HEK293 (cell line): ENCODE results near the gene CKS1B.

Experiments used
- GLIS1 ChIP-seq: fragments of 450-650 bp; formaldehyde crosslinking; IDR thresholded peaks from 2 replicates; pipeline ENCODE4 v1.5.1; 2016; ENCODE audit warnings: missing biosample characterization, missing genetic modification characterization
- HOXC10 ChIP-seq: sonication (generic); formaldehyde crosslinking; IDR thresholded peaks from 2 replicates; pipeline ENCODE4 v1.8.1; 2023; ENCODE audit warnings: mild to moderate bottlenecking, missing genetic modification reagents
- KLF1 ChIP-seq: fragments of 450-650 bp; formaldehyde crosslinking; IDR thresholded peaks from 2 replicates; pipeline ENCODE4 v1.5.1; 2016; ENCODE audit warnings: missing biosample characterization, missing genetic modification characterization
- KLF7 ChIP-seq: fragments of 450-650 bp; formaldehyde crosslinking; IDR thresholded peaks from 2 replicates; pipeline ENCODE4 v1.5.1; 2016; ENCODE audit warnings: missing biosample characterization, missing genetic modification characterization, borderline replicate concordance
- KLF8 ChIP-seq: fragments of 450-650 bp; formaldehyde crosslinking; IDR thresholded peaks from 2 replicates; pipeline ENCODE4 v1.5.1; 2016; ENCODE audit warnings: missing biosample characterization, missing genetic modification characterization
- MZF1 ChIP-seq: fragments of 450-650 bp; formaldehyde crosslinking; IDR thresholded peaks from 2 replicates; pipeline ENCODE4 v1.5.1; 2017; ENCODE audit warnings: missing biosample characterization, missing genetic modification characterization, borderline replicate concordance
- PATZ1 ChIP-seq: fragments of 450-650 bp; formaldehyde crosslinking; IDR thresholded peaks from 2 replicates; pipeline ENCODE4 v1.5.1; 2016; ENCODE audit warnings: missing biosample characterization, missing genetic modification characterization
- SP7 ChIP-seq: fragments of 450-650 bp; formaldehyde crosslinking; IDR thresholded peaks from 2 replicates; pipeline ENCODE4 v1.5.1; 2016; ENCODE audit warnings: missing biosample characterization, missing genetic modification characterization
- TSHZ1 ChIP-seq: fragments of 450-650 bp; formaldehyde crosslinking; IDR thresholded peaks from 2 replicates; pipeline ENCODE4 v1.5.1; 2016; ENCODE audit warnings: missing biosample characterization, missing genetic modification characterization, borderline replicate concordance
- ZBTB1 ChIP-seq: fragments of 450-650 bp; formaldehyde crosslinking; IDR thresholded peaks from 2 replicates; pipeline ENCODE4 v1.5.1; 2016; ENCODE audit warnings: missing biosample characterization, missing genetic modification characterization
- ZBTB21 ChIP-seq: fragments of 450-650 bp; formaldehyde crosslinking; IDR thresholded peaks from 2 replicates; pipeline ENCODE4 v1.5.1; 2017; ENCODE audit warnings: missing biosample characterization, missing genetic modification characterization
- ZBTB6 ChIP-seq: fragments of 450-650 bp; formaldehyde crosslinking; IDR thresholded peaks from 2 replicates; pipeline ENCODE4 v1.5.1; 2017; ENCODE audit warnings: missing biosample characterization, missing genetic modification characterization
- ZBTB7A ChIP-seq: fragments of 450-650 bp; formaldehyde crosslinking; IDR thresholded peaks from 2 replicates; pipeline ENCODE4 v1.5.1; 2016; ENCODE audit warnings: low read depth, missing biosample characterization, missing genetic modification characterization
- ZFP69B ChIP-seq: fragments of 450-650 bp; formaldehyde crosslinking; IDR thresholded peaks from 2 replicates; pipeline ENCODE4 v1.5.1; 2016; ENCODE audit warnings: missing biosample characterization, missing genetic modification characterization
- ZNF2 ChIP-seq: fragments of 450-650 bp; formaldehyde crosslinking; IDR thresholded peaks from 2 replicates; pipeline ENCODE4 v1.5.1; 2016; ENCODE audit warnings: missing biosample characterization, missing genetic modification characterization
- ZNF223 ChIP-seq: fragments of 450-650 bp; formaldehyde crosslinking; IDR thresholded peaks from 2 replicates; pipeline ENCODE4 v1.5.1; 2016; ENCODE audit warnings: missing biosample characterization, missing genetic modification characterization
- ZNF292 ChIP-seq: fragments of 450-650 bp; formaldehyde crosslinking; IDR thresholded peaks from 2 replicates; pipeline ENCODE4 v1.5.1; 2016; ENCODE audit warnings: low read depth, missing biosample characterization, missing genetic modification characterization, borderline replicate concordance
- ZNF335 ChIP-seq: fragments of 450-650 bp; formaldehyde crosslinking; conservative IDR thresholded peaks from 2 replicates; pipeline ENCODE4 v1.5.1; 2016; ENCODE audit warnings: missing biosample characterization, missing genetic modification characterization
- ZNF366 ChIP-seq: fragments of 450-650 bp; formaldehyde crosslinking; conservative IDR thresholded peaks from 2 replicates; pipeline ENCODE4 v1.5.1; 2016; ENCODE audit warnings: missing biosample characterization, missing genetic modification characterization
- ZNF423 ChIP-seq: fragments of 450-650 bp; formaldehyde crosslinking; IDR thresholded peaks from 2 replicates; pipeline ENCODE4 v1.5.1; 2016; ENCODE audit warnings: missing biosample characterization, missing genetic modification characterization
- ZNF426 ChIP-seq: fragments of 450-650 bp; formaldehyde crosslinking; IDR thresholded peaks from 2 replicates; pipeline ENCODE4 v1.5.1; 2017; ENCODE audit warnings: missing biosample characterization, missing genetic modification characterization, mild to moderate bottlenecking, inconsistent platforms, moderate library complexity
- ZNF449 ChIP-seq: fragments of 450-650 bp; formaldehyde crosslinking; IDR thresholded peaks from 2 replicates; pipeline ENCODE4 v1.5.1; 2017; ENCODE audit warnings: missing biosample characterization, mild to moderate bottlenecking, missing genetic modification characterization, moderate library complexity
- ZNF510 ChIP-seq: fragments of 450-650 bp; formaldehyde crosslinking; IDR thresholded peaks from 2 replicates; pipeline ENCODE4 v1.5.1; 2018; ENCODE audit warnings: mild to moderate bottlenecking, missing genetic modification characterization, missing biosample characterization; ENCODE audit not compliant: insufficient replicate concordance
- ZNF585B ChIP-seq: fragments of 450-650 bp; formaldehyde crosslinking; IDR thresholded peaks from 2 replicates; pipeline ENCODE4 v1.5.1; 2016; ENCODE audit warnings: missing biosample characterization, missing genetic modification characterization
- ZNF600 ChIP-seq: fragments of 450-650 bp; formaldehyde crosslinking; IDR thresholded peaks from 2 replicates; pipeline ENCODE4 v1.5.1; 2016; ENCODE audit warnings: missing biosample characterization, missing genetic modification characterization
- ZNF610 ChIP-seq: fragments of 450-650 bp; formaldehyde crosslinking; IDR thresholded peaks from 2 replicates; pipeline ENCODE4 v1.5.1; 2016; ENCODE audit warnings: missing biosample characterization, missing genetic modification characterization, borderline replicate concordance
- ZNF660 ChIP-seq: fragments of 450-650 bp; IDR thresholded peaks from 2 replicates; pipeline ENCODE4 v1.5.1; 2018; ENCODE audit warnings: missing biosample characterization, mild to moderate bottlenecking, missing genetic modification characterization
- ZNF692 ChIP-seq: fragments of 450-650 bp; formaldehyde crosslinking; IDR thresholded peaks from 2 replicates; pipeline ENCODE4 v1.5.1; 2016; ENCODE audit warnings: missing biosample characterization, missing genetic modification characterization
- ZNF701 ChIP-seq: fragments of 450-650 bp; formaldehyde crosslinking; IDR thresholded peaks from 2 replicates; pipeline ENCODE4 v1.5.1; 2016; ENCODE audit warnings: missing biosample characterization, missing genetic modification characterization
- ZNF76 ChIP-seq: fragments of 450-650 bp; formaldehyde crosslinking; IDR thresholded peaks from 2 replicates; pipeline ENCODE4; 2016; ENCODE audit warnings: low read depth, missing biosample characterization, missing genetic modification characterization, borderline replicate concordance
- ZNF785 ChIP-seq: fragments of 450-650 bp; formaldehyde crosslinking; IDR thresholded peaks from 2 replicates; pipeline ENCODE4 v1.5.1; 2016; ENCODE audit warnings: missing biosample characterization, missing genetic modification characterization

The CKS1B gene

GRCh38 chr1:155000726-155001424 is 26.4 kb downstream of the CKS1B start (continued):
- TF ChIP-seq ZNF366 (tag by site-specific recombination) (peak; percentile 100), TSHZ1 (tag by site-specific recombination) (peak; percentile 59), MZF1 (tag by site-specific recombination) (peak; percentile 47; the same call in 1 of the 2 replicates), GLIS1 (tag by site-specific recombination) (peak; percentile 98), KLF1 (tag by site-specific recombination) (peak; percentile 94), ZNF510 (no peak), ZBTB21 (tag by site-specific recombination) (peak; percentile 82), ZNF585B (tag by site-specific recombination) (no peak), ZBTB1 (tag by site-specific recombination) (peak; percentile 75; the same call in 1 of the 2 replicates), HOXC10 (CRISPR knock-in tag) (no peak), PATZ1 (tag by site-specific recombination) (peak; percentile 99), ZNF426 (tag by site-specific recombination) (no peak), SP7 (tag by site-specific recombination) (peak; percentile 95), ZBTB7A (tag by site-specific recombination) (peak; percentile 100), ZFP69B (tag by site-specific recombination) (peak; percentile 90), KLF8 (peak; percentile 99), ZNF600 (tag by site-specific recombination) (peak; percentile 78), ZNF335 (tag by site-specific recombination) (peak; percentile 95), ZNF223 (tag by site-specific recombination) (peak; percentile 62; the same call in 1 of the 2 replicates), ZNF76 (tag by site-specific recombination) (peak; percentile 77), ZNF692 (tag by site-specific recombination) (peak; percentile 96), ZNF610 (tag by site-specific recombination) (peak; percentile 85), ZNF660 (tag by site-specific recombination) (peak; percentile 93), ZNF701 (tag by site-specific recombination) (no peak; the same call in 1 of the 2 replicates), ZNF785 (peak; percentile 73; the same call in 1 of the 2 replicates), ZNF423 (tag by site-specific recombination) (peak; percentile 67), ZNF292 (tag by site-specific recombination) (no peak), KLF7 (tag by site-specific recombination) (peak; percentile 96), ZNF2 (tag by site-specific recombination) (peak; percentile 95), ZBTB6 (tag by site-specific recombination) (peak; percentile 84), ZNF449 (tag by site-specific recombination) (peak; percentile 63; the same call in 1 of the 2 replicates)
